Activated T-cell treated with anti-CD3 and anti-CD28 coated beads, Interleukin-2, amount 50 U/mL, for 24 hours (primary cell): ENCODE data around the gene DMD.
"Not testable (repeated sequence)": the region's sequence is repeated elsewhere in the genome, so short reads cannot be mapped to it uniquely, and the experiment has no call there.

Experiments
- DNase-seq: peaks from one replicate; pipeline ENCODE4 v3.0.0-alpha.2; 2020
- H3K27ac Mint-ChIP-seq: 2 replicates; pipeline ENCODE4 v1.8.0; 2020; ENCODE audit warnings: mild to moderate bottlenecking, mixed read lengths
- H3K27me3 Mint-ChIP-seq: 2 replicates; pipeline ENCODE4 v1.8.0; 2020; ENCODE audit warnings: mixed read lengths
- H3K36me3 Mint-ChIP-seq: 2 replicates; pipeline ENCODE4 v1.8.0; 2020; ENCODE audit warnings: low read depth, mixed read lengths
- H3K4me1 Mint-ChIP-seq: 2 replicates; pipeline ENCODE4 v1.8.0; 2020; ENCODE audit warnings: low read depth, mixed read lengths
- H3K4me3 Mint-ChIP-seq: 2 replicates; pipeline ENCODE4 v1.8.0; 2020; ENCODE audit warnings: mild to moderate bottlenecking, moderate library complexity, mixed read lengths
- H3K9me3 Mint-ChIP-seq: 2 replicates; pipeline ENCODE4 v1.8.0; 2020; ENCODE audit warnings: mixed read lengths

DMD gene

DNA sequence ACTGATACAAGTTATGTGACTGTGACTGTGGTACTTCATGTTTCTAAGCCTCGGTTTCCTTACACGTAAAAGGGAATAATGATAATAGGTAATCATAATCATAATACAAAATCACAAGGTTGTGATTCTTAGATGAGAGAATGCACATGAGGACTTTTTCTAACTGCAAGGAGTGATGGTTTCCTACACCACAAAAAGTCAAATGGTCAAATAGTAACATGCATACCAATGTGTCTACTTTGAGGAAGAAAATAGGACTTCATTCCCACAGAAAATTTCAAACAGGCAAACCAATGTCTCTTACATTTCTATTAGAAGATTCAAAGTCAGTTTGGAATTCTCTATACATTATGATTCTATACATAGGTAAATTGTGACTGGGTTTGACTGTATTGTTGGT, 1770.8 kb downstream of the DMD start:
- no peak overlapping the region for H3K27ac Mint-ChIP-seq
- no peak for DNase-seq
- H3K4me3 Mint-ChIP-seq, result no peak overlapping the region
- no peaks in the 10 kb centered on the region for H3K4me1 Mint-ChIP-seq
- peaks cover 10% of the 10 kb centered on the region for H3K27me3 Mint-ChIP-seq
- no peaks in the 10 kb centered on the region for H3K36me3 Mint-ChIP-seq
- H3K9me3 Mint-ChIP-seq, result no peaks in the 10 kb centered on the region

DNA sequence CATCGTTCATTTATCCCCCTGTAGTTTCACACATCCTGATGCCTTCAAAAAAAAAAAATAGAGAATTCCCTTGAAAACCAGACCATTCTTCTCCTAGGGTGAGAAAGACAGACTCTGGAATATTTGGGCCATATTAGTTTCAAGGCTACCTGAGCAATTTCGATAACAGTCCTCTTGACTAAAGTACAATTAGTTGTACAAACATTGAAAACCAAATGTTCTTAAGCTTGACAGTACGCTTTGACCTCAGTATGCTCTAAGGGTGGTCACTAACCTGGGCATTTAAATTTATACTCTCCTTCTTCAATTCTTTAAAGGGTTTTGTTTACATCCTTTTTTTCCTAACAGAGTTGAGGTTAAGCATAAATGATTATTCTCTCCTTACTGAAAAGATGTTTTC, 1774.9 kb downstream of the DMD start:
- DNase-seq, result no peak
- H3K4me1 Mint-ChIP-seq, result no peaks in the 10 kb centered on the region
- H3K27ac Mint-ChIP-seq, result no peak overlapping the region
- no peak overlapping the region for H3K4me3 Mint-ChIP-seq
- no peaks in the 10 kb centered on the region for H3K36me3 Mint-ChIP-seq
- H3K27me3 Mint-ChIP-seq, result peaks cover 16% of the 10 kb centered on the region
- no peaks in the 10 kb centered on the region for H3K9me3 Mint-ChIP-seq

DNA sequence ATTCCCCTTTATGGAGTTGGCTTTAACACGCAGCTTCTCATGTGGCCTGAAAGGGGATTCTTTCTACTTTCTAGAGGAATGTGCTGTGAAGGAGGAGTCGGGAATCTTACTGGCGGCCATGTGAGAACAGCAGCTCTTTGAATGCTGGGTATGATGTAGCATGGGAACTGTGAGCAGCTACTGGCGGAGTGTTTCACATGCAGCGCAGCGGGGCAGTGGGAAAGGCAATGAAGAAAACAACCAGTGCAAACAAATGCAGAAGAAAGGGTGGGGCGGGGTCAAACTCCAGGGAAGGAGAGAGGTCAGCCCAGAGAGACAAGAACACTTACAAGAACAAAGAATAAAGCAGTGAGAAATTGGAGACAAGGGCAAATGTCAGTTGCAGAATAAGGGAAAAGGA, 1775.8 kb downstream of the DMD start:
- Mint-ChIP-seq H3K36me3 (no peaks in the 10 kb centered on the region), H3K27ac (no peak overlapping the region), H3K27me3 (peaks cover 16% of the 10 kb centered on the region), H3K4me3 (no peak overlapping the region), H3K9me3 (no peaks in the 10 kb centered on the region), H3K4me1 (no peaks in the 10 kb centered on the region)
- DNase-seq, result no peak

DNA sequence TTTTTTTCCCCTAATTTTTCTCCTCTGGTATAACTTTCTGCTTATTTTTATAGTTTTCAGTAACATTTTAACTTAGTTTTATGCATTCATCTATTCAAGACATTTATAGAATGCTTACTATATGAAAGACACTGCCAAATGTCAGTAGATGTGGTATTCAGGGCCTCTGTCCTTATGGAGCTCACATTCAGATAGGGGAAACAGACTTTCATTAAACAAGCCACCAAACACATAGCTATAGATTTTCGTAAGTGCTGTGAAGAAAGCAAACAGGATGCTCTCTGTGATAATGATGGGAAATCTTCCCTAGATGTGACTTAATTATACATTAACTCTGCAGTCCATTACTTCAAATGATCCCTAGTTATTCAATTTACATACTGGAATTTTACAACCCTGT, 1777.5 kb downstream of the DMD start:
- H3K4me1 Mint-ChIP-seq, result no peaks in the 10 kb centered on the region
- DNase-seq, result no peak
- H3K36me3 Mint-ChIP-seq, result no peaks in the 10 kb centered on the region
- peaks cover 15% of the 10 kb centered on the region for H3K27me3 Mint-ChIP-seq
- no peak overlapping the region for H3K4me3 Mint-ChIP-seq
- H3K27ac Mint-ChIP-seq, result no peak overlapping the region
- H3K9me3 Mint-ChIP-seq, result no peaks in the 10 kb centered on the region

DNA sequence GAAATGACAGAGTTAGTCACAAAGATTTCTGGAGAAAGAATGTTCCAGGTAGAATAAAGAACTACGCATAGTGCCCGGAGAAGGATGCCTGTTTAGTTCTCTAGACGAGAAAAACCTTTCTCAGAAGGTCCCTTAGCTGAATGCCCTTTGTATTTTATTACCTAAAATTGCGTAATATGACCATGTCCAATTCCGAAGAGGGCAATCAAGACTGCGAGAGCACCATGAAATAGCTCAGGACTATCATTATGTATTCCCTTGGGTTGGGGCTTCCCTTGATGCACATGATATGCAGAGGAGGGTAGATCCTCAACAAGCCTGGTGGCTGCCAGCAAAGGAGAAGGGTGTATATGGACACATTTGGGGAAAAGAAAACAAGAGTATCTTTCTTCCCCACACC, 1781.4 kb downstream of the DMD start:
- H3K27me3 Mint-ChIP-seq, result peaks cover 25% of the 10 kb centered on the region
- no peak for DNase-seq
- H3K4me3 Mint-ChIP-seq, result no peak overlapping the region
- H3K27ac Mint-ChIP-seq, result no peak overlapping the region
- H3K36me3 Mint-ChIP-seq, result no peaks in the 10 kb centered on the region
- H3K9me3 Mint-ChIP-seq, result no peaks in the 10 kb centered on the region
- no peaks in the 10 kb centered on the region for H3K4me1 Mint-ChIP-seq

DNA sequence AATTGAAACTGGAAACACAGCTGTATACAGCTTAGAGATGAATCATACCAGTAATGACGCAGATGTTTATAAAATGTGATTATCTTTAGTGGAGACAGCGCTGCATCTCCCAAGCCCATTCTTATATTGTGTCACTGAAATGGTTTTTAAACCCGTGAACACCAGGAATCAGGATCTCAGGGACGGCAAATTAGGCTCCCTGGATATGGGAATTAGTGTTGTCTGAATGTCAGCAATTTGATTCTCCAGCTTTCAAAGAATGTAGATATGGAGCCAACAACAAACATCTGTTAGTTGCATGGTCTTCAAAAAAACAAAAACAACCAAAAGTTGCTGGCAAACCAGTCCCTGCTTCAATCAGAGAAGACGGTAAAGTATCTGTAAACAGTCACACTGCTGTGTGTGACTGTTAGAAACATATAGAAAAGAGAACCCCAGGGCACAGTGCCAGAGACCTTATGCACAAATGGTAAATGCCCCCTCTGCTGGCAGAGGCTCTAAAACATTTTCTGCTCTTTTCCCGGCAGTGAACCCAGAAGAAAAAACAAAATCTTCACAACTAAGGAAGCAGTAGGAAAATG, 1787.7 kb downstream of the DMD start:
- no peaks in the 10 kb centered on the region for H3K4me1 Mint-ChIP-seq
- DNase-seq, result no peak
- H3K9me3 Mint-ChIP-seq, result no peaks in the 10 kb centered on the region
- H3K27me3 Mint-ChIP-seq, result peaks cover 28% of the 10 kb centered on the region
- no peak overlapping the region for H3K27ac Mint-ChIP-seq
- no peak overlapping the region for H3K4me3 Mint-ChIP-seq
- no peaks in the 10 kb centered on the region for H3K36me3 Mint-ChIP-seq

DNA sequence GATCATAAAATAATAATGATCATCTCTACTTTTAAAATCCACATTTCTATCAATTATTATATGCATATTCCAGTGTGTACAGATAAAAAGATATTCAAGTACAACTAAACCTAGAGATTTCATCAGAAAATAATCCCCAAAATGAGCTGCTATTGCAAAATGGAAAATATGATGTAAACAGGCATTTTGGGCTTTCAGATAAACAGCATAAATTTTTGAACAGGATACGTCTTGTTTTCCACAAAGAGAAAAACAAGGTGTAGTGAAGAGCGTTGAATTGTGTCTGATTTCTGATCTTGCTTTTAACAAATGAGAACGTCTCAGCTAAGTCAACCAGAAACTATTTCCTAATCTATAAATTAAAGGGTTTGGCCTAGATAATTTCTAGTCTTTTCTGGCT, 1789.9 kb downstream of the DMD start:
- peaks cover 17% of the 10 kb centered on the region for H3K27me3 Mint-ChIP-seq
- H3K27ac Mint-ChIP-seq, result no peak overlapping the region
- DNase-seq, result no peak
- H3K9me3 Mint-ChIP-seq, result no peaks in the 10 kb centered on the region
- no peaks in the 10 kb centered on the region for H3K36me3 Mint-ChIP-seq
- no peaks in the 10 kb centered on the region for H3K4me1 Mint-ChIP-seq
- H3K4me3 Mint-ChIP-seq, result no peak overlapping the region

DNA sequence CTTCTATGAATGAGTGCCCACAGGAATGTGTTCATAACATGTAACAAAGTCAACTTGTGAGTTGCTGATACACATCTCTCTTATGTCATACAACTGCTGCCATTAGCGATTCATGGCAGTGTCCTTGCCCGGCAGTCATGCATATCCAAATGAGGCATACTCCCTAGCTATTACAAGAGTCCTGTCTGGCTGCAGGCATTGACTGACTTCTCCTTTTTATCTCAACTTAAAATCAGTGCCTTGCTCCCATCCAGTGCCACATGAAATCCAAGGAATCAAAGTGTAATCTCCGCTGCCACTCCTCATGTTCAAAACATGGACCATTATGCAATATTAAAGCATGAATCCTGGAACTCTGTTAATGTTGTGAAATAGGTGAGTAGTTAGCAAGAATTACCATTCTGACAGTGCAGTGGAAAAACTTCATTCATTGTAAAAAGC, 1790.6 kb downstream of the DMD start:
- peaks cover 15% of the 10 kb centered on the region for H3K27me3 Mint-ChIP-seq
- no peaks in the 10 kb centered on the region for H3K9me3 Mint-ChIP-seq
- no peak overlapping the region for H3K27ac Mint-ChIP-seq
- no peak for DNase-seq
- H3K4me3 Mint-ChIP-seq, result no peak overlapping the region
- H3K4me1 Mint-ChIP-seq, result no peaks in the 10 kb centered on the region
- no peaks in the 10 kb centered on the region for H3K36me3 Mint-ChIP-seq

DNA sequence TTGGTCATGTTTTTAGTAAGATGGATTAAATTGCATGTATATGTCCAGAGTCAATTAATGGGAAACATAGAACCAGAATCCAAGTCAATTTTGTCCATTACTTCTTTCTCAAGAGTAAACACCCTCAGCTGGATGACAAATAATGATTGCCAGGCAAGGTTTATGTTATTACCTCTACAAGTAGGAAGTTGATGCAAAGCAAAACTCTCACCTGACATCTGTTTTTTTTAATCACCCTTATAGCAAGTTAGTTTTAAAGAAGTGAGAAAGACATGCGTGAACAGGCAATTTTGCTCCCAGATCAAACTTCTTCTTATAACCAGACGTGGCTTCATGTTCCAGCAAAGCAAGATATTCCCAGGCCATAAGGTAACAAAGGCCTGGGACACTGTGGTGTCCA, 1791.0 kb downstream of the DMD start:
- Mint-ChIP-seq H3K27ac (no peak overlapping the region), H3K9me3 (no peaks in the 10 kb centered on the region), H3K36me3 (no peaks in the 10 kb centered on the region), H3K27me3 (peaks cover 13% of the 10 kb centered on the region), H3K4me1 (no peaks in the 10 kb centered on the region), H3K4me3 (no peak overlapping the region)
- DNase-seq, result no peak

DNA sequence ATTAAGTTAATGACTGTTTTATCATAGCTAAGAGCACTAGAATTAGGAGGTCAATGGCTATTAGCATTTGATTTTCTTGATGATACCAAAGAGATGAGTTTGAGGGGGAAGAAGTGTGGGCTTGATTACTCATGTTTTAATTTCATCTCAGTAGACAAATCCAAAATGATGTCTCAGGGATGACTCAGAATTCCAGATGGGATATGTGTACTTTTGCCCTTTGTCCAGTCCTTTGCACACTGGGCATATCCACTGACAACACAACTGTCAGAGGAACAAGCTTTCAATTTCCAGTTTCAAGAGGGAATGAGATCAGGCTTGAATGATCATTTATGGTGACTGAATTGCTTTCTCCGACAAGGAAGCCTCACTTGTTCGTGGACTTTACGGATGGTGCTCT, 1814.2 kb downstream of the DMD start:
- no peak for DNase-seq
- no peaks in the 10 kb centered on the region for H3K36me3 Mint-ChIP-seq
- H3K27me3 Mint-ChIP-seq, result peaks cover 12% of the 10 kb centered on the region
- H3K27ac Mint-ChIP-seq, result no peak overlapping the region
- H3K9me3 Mint-ChIP-seq, result no peaks in the 10 kb centered on the region
- no peak overlapping the region for H3K4me3 Mint-ChIP-seq
- H3K4me1 Mint-ChIP-seq, result no peaks in the 10 kb centered on the region

DNA sequence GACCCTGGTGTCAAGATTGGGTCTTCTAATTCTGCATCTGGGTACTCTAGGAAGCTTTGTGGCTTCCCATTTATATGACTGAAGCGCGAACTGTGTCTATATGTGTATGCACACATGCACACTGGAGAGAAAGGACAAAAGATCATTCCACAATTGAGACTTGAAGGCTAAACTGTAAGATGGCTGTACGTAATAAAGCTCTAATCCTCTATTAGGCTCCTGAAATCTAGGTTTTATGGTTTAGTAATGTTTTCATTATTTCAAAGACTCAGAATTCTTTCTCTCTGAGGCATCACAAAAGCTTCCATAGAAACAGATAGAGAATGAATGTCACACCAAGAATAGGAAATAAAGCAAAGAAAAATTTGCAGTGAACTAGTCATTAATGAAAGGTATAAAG, 1818.8 kb downstream of the DMD start:
- DNase-seq, result no peak
- Mint-ChIP-seq H3K4me3 (no peak overlapping the region), H3K9me3 (no peaks in the 10 kb centered on the region), H3K36me3 (no peaks in the 10 kb centered on the region), H3K27me3 (peaks cover 16% of the 10 kb centered on the region), H3K4me1 (no peaks in the 10 kb centered on the region), H3K27ac (no peak overlapping the region)

DNA sequence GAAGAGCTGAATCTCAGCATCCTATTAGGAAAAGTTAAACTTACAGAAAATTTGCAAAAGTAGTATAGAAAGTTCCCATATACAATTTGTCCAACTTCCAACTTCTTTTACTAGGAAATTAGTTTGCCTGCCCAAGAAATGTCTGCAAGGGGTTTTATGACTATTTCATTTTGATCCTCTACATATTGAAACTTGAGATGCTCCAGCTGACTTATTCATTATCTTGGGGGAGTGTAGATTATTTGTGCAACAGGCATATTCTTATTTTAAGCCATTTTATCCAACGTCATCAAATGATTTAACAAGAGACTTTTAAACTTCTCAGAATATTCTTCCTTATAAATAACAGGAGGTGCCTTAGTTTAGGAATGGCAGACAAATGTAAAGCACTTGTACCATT, 1822.4 kb downstream of the DMD start:
- no peak overlapping the region for H3K4me3 Mint-ChIP-seq
- no peaks in the 10 kb centered on the region for H3K36me3 Mint-ChIP-seq
- H3K27ac Mint-ChIP-seq, result no peak overlapping the region
- no peaks in the 10 kb centered on the region for H3K4me1 Mint-ChIP-seq
- peaks cover 15% of the 10 kb centered on the region for H3K27me3 Mint-ChIP-seq
- no peak for DNase-seq
- no peaks in the 10 kb centered on the region for H3K9me3 Mint-ChIP-seq

DNA sequence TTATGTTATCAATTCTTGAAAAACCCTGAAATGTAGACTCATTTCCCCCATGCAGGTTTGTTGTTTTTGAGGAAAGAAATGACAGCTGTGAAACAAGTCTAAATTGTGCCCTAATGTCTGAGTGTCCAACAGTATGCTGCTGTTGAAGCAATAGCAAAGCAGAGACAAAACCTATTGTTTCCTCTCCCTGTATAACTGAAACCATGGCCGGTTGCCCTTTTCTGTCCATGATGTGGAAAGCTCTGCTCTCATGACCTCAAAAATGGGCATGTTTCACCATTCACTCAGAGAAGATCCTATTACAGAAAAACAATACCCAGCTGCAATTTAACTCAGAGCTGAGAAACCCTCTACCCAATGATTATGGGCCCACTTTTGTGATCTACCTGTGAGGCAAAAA, 1826.9 kb downstream of the DMD start:
- no peaks in the 10 kb centered on the region for H3K4me1 Mint-ChIP-seq
- no peaks in the 10 kb centered on the region for H3K36me3 Mint-ChIP-seq
- DNase-seq, result no peak
- H3K27me3 Mint-ChIP-seq, result peaks cover 14% of the 10 kb centered on the region
- no peak overlapping the region for H3K27ac Mint-ChIP-seq
- H3K4me3 Mint-ChIP-seq, result no peak overlapping the region
- no peaks in the 10 kb centered on the region for H3K9me3 Mint-ChIP-seq

DNA sequence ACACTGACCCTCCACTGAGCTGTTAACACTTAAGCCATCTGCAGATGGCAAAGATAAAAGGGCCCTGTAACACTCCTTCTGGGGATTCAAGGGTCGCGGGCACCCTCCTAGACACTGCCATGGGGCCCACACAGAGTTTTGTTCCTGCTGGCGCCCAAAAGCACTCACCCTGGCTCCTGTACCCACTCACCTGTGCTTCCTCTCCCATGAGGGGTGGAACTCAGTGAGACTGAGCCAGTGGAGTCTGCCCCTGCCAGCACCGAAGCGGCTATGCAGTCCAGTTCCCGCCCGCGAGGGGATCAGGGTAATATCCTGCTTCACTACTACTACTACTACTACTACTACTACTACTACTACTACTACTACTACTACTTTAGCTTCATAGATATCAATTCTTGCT, 1827.4 kb downstream of the DMD start:
- Mint-ChIP-seq H3K36me3 (no peaks in the 10 kb centered on the region), H3K27ac (no peak overlapping the region), H3K4me1 (no peaks in the 10 kb centered on the region), H3K4me3 (no peak overlapping the region), H3K9me3 (no peaks in the 10 kb centered on the region), H3K27me3 (peaks cover 14% of the 10 kb centered on the region)
- no peak for DNase-seq

DNA sequence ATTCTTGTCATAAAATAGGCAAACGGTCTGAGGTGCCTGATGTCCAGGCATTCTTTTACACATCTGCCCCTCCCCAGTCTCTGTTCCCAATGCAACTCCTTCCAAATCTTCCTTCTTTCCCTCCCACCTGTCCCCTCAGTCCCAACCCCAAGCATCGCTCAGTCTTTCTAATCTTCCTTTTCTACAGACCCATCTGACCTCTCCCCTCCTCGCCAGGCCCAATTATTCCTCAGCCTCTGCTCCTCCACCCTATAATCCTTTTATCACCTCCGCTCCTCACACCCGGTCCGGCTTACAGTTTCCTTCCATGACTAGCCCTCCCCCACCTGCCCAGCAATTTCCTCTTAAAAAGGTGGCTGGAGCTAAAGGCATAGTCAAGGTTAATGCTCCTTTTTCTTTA, 1832.4 kb downstream of the DMD start:
- H3K27ac Mint-ChIP-seq, result not testable (repeated sequence)

DNA sequence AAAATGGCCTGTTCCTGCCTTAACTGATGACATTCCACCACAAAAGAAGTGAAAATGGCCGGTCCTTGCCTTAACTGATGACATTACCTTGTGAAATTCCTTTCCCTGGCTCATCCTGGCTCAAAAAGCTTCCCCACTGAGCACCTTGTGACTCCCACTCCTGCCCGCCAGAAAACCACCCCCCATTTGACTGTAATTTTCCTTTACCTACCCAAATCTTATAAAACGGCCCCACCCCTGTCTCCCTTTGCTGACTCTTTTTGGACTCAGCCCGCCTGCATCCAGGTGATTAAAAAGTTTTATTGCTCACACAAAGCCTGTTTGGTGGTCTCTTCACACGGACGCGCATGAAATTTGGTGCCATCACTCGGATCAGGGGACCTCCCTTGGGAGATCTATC, 1833.5 kb downstream of the DMD start:
- H3K27ac Mint-ChIP-seq, H3K4me1 Mint-ChIP-seq, H3K27me3 Mint-ChIP-seq, H3K36me3 Mint-ChIP-seq, H3K4me3 Mint-ChIP-seq, DNase-seq, H3K9me3 Mint-ChIP-seq: not testable (repeated sequence)

More for the DNA sequence above, 1832.4 kb downstream of the DMD start:
- H3K27me3 Mint-ChIP-seq, DNase-seq, H3K36me3 Mint-ChIP-seq, H3K4me3 Mint-ChIP-seq, H3K4me1 Mint-ChIP-seq, H3K9me3 Mint-ChIP-seq: not testable (repeated sequence)
